Liver (tissue), 3 donors: ENCODE data around the gene CLIC6.

Experiments used
- ATF3 ChIP-seq: IDR thresholded peaks from 2 replicates; pipeline ENCODE4 v1.6.1; 2016; ENCODE audit warnings: antibody characterized with exemption
- CTCF ChIP-seq: fragments of 150-350 bp; IDR thresholded peaks from 2 replicates; pipeline ENCODE4 v1.5.1; 2017; ENCODE audit warnings: improper control_type of control experiment, low read depth, low read length; ENCODE audit not compliant: missing input control
- EGR1 ChIP-seq, 2 donors: IDR thresholded peaks; 2 replicates each; pipeline ENCODE4 v1.6.1; 2016 to 2018; ENCODE audit warnings: antibody characterized with exemption in 2 of 2, low read depth in 2 of 2
- GABPA ChIP-seq, 2 donors: IDR thresholded peaks in 1 of 2; conservative IDR thresholded peaks in 1 of 2; 2 replicates each; pipeline ENCODE4 v1.6.1; 2016; ENCODE audit warnings: antibody characterized with exemption in 2 of 2, mild to moderate bottlenecking in 1 of 2, moderate library complexity in 1 of 2
- HNF4G ChIP-seq: IDR thresholded peaks from 2 replicates; pipeline ENCODE4 v1.6.1; 2016; ENCODE audit warnings: antibody characterized with exemption
- JUND ChIP-seq, 2 donors: IDR thresholded peaks; 2 replicates each; pipeline ENCODE4 v1.6.1; 2016; ENCODE audit warnings: antibody characterized with exemption in 2 of 2
- MAX ChIP-seq: IDR thresholded peaks from 2 replicates; pipeline ENCODE4 v1.6.1; 2016; ENCODE audit warnings: antibody characterized with exemption
- RAD21 ChIP-seq, 2 donors: IDR thresholded peaks; 2 replicates each; pipeline ENCODE4 v1.6.1; 2016; ENCODE audit warnings: antibody characterized with exemption in 2 of 2, mild to moderate bottlenecking in 2 of 2
- REST ChIP-seq: IDR thresholded peaks from 2 replicates; pipeline ENCODE4 v1.6.1; 2016; ENCODE audit warnings: antibody characterized with exemption, mild to moderate bottlenecking
- TAF1 ChIP-seq: conservative IDR thresholded peaks from 2 replicates; pipeline ENCODE4 v1.6.1; 2016; ENCODE audit warnings: antibody characterized with exemption, mild to moderate bottlenecking
- donor health status: healthy.
- donor health status: healthy.

- TF ChIP-seq CTCF (no peak), GABPA (IDR thresholded peaks at IDR 0.05 in 1 of 2, conservative IDR thresholded peaks at IDR 0.05 in 1 of 2) (no peak), ATF3 (no peak), JUND (IDR thresholded peaks at IDR 0.05) (no peak), MAX (no peak), RAD21 (IDR thresholded peaks at IDR 0.05) (no peak), REST (no peak), HNF4G (no peak), EGR1 (IDR thresholded peaks at IDR 0.05; ENCODE audit: low read depth in 2 of 2) (no peak), TAF1 (no peak)
Observed at GRCh38 chr21:34619841-34620665, 48.7 kb upstream of the CLIC6 start.
